HG03095 (cell line): ENCODE results near the gene FAAP20.

Experiments
- ATAC-seq: cut with Tn5 transposase; IDR thresholded peaks from one replicate; pipeline ENCODE4 v1.9.1; 2021; ENCODE audit warnings: moderate library complexity; ENCODE audit not compliant: unreplicated experiment

The FAAP20 gene

GRCh38 chr1:2194319-2194897 is at the start of gene FAAP20:
Gene FAAP20, minus strand, starts transcription at chr1:2194772. Its CDS starts 23 bp downstream, at chr1:2194749.
- peak; percentile 35 for ATAC-seq

- ATAC-seq: no peak
Observed at GRCh38 chr1:2242814-2243725, 48.5 kb upstream of the FAAP20 start.

- no peak for ATAC-seq
Observed at GRCh38 chr1:2241820-2242219, 47.2 kb upstream of the FAAP20 start.

GRCh38 chr1:2240270-2241156 is 45.9 kb upstream of the FAAP20 start:
- no peak for ATAC-seq

GRCh38 chr1:2239384-2239985 is 44.9 kb upstream of the FAAP20 start:
- no peak for ATAC-seq

- no peak for ATAC-seq
Observed at GRCh38 chr1:2239013-2239370, 44.4 kb upstream of the FAAP20 start.

- ATAC-seq: no peak
Observed at GRCh38 chr1:2238361-2239012, 43.9 kb upstream of the FAAP20 start.

- ATAC-seq: no peak
Observed at GRCh38 chr1:2237773-2238172, 43.2 kb upstream of the FAAP20 start.

- no peak for ATAC-seq
Observed at GRCh38 chr1:2236695-2237677, 42.4 kb upstream of the FAAP20 start.

- ATAC-seq: no peak
Observed at GRCh38 chr1:2235300-2235998, 40.9 kb upstream of the FAAP20 start.

GRCh38 chr1:2234762-2235113 is 40.2 kb upstream of the FAAP20 start:
- ATAC-seq: no peak

- no peak for ATAC-seq
Observed at GRCh38 chr1:2233997-2234761, 39.6 kb upstream of the FAAP20 start.

GRCh38 chr1:2233468-2233867 is 38.9 kb upstream of the FAAP20 start:
- ATAC-seq: no peak

- ATAC-seq: no peak
Observed at GRCh38 chr1:2232916-2233438, 38.4 kb upstream of the FAAP20 start.

GRCh38 chr1:2232255-2232915 is 37.8 kb upstream of the FAAP20 start:
- ATAC-seq: no peak

GRCh38 chr1:2231532-2232254 is 37.1 kb upstream of the FAAP20 start:
- ATAC-seq: no peak
